Fibroblast of lung (primary cell): ENCODE measurements around the gene CTU1.
"Not testable (repeated sequence)": the region's sequence is repeated elsewhere in the genome, so short reads cannot be mapped to it uniquely, and the experiment has no call there.

Experiments
- CTCF ChIP-seq, 2 donors: IDR thresholded peaks in 1 of 2; conservative IDR thresholded peaks in 1 of 2; 1 replicate in 1 of 2; 2 replicates in 1 of 2; pipeline ENCODE4 v1.5.1; 2011 to 2012; ENCODE audit warnings: low read length in 2 of 2, control low read depth in 1 of 2, inconsistent platforms in 1 of 2, low read depth in 1 of 2, mild to moderate bottlenecking in 1 of 2
- EZH2 ChIP-seq: IDR thresholded peaks from 2 replicates; pipeline ENCODE4 v1.5.1; 2012; ENCODE audit warnings: low read length, control low read depth, mild to moderate bottlenecking; ENCODE audit errors: missing control alignments

GRCh38 chr19:51142809-51143475, 34.7 kb upstream of the CTU1 start:
- not testable (repeated sequence) for TF ChIP-seq CTCF (conservative IDR thresholded peaks at IDR 0.05 in 1 of 2, IDR thresholded peaks at IDR 0.05 in 1 of 2; ENCODE audit: low read depth in 1 of 2, low read length in 2 of 2); EZH2
